ENCODE data around the gene ACTL10. TPM values are rescaled to one million over a fixed set of nuclear protein-coding genes. Genes with fewer than 3 reads are reported as not detected.
"Not testable (repeated sequence)": the region's sequence is repeated elsewhere in the genome, so short reads cannot be mapped to it uniquely, and the experiment has no call there.

ACTL10 gene
- total and polyA plus RNA-seq, 2 experiments from 2014 or later = 0.71 to 1.9 TPM

DNA sequence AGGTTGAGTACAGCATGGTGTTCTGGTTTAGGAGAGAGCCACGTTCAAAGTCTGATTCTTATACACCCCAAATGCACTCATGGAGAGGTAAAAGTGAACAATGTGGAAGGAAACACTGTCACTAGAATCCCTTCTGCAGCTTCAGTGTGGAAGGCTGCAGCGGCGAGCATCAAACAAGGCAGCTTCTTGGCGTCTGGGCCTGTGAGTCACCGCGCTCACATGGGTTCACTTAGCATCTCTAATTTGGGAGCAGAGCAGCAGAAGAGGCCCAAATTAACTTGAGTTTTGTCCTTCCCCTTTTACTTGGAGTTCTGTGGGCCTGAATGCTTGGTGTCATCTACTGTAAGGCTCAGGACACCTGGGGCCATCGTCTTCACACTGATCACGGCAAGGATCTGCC lies 30.4 kb downstream of the ACTL10 start (continued):
- no peak for TF ChIP-seq JUNB (IDR thresholded peaks at IDR 0.05; ENCODE audit: unreplicated experiment)
- no peak for TF ChIP-seq CREB1 (CRISPR knock-in tag; IDR thresholded peaks at IDR 0.05; ENCODE audit: low read depth)
- TF ChIP-seq, protein P1, sequence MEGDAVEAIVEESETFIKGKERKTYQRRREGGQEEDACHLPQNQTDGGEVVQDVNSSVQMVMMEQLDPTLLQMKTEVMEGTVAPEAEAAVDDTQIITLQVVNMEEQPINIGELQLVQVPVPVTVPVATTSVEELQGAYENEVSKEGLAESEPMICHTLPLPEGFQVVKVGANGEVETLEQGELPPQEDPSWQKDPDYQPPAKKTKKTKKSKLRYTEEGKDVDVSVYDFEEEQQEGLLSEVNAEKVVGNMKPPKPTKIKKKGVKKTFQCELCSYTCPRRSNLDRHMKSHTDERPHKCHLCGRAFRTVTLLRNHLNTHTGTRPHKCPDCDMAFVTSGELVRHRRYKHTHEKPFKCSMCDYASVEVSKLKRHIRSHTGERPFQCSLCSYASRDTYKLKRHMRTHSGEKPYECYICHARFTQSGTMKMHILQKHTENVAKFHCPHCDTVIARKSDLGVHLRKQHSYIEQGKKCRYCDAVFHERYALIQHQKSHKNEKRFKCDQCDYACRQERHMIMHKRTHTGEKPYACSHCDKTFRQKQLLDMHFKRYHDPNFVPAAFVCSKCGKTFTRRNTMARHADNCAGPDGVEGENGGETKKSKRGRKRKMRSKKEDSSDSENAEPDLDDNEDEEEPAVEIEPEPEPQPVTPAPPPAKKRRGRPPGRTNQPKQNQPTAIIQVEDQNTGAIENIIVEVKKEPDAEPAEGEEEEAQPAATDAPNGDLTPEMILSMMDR (conservative IDR thresholded peaks at IDR 0.05; ENCODE audit: low read depth in 2 of 2) = no peak
- no peak for TF ChIP-seq ZNF114 (CRISPR knock-in tag; IDR thresholded peaks at IDR 0.05)
- TF ChIP-seq, protein P2, sequence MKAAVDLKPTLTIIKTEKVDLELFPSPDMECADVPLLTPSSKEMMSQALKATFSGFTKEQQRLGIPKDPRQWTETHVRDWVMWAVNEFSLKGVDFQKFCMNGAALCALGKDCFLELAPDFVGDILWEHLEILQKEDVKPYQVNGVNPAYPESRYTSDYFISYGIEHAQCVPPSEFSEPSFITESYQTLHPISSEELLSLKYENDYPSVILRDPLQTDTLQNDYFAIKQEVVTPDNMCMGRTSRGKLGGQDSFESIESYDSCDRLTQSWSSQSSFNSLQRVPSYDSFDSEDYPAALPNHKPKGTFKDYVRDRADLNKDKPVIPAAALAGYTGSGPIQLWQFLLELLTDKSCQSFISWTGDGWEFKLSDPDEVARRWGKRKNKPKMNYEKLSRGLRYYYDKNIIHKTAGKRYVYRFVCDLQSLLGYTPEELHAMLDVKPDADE (IDR thresholded peaks at IDR 0.05) = no peak
- TF ChIP-seq ZNF331 (CRISPR knock-in tag; IDR thresholded peaks at IDR 0.05; ENCODE audit: low read depth) = no peak
- TF ChIP-seq EZH2phosphoT487 (IDR thresholded peaks at IDR 0.05; ENCODE audit: unreplicated experiment) = no peak

DNA sequence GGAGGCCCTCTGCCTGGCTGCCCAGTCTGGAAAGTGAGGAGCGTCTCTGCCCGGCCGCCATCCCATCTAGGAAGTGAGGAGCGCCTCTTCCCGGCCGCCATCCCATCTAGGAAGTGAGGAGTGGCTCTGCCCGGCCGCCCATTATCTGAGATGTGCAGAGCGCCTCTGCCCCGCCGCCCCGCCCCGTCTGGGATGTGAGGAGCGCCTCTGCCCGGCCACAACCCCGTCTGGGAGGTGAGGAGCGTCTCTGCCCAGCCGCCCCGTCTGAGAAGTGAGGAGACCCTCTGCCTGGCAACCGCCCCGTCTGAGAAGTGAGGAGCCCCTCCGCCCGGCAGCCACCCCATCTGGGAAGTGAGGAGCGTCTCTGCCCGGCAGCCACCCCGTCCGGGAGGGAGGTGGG lies 32.2 kb downstream of the ACTL10 start:
- H3K27ac Mint-ChIP-seq = not testable (repeated sequence)
- H3K9me3 Mint-ChIP-seq = peaks cover 53% of the 10 kb centered on the region

DNA sequence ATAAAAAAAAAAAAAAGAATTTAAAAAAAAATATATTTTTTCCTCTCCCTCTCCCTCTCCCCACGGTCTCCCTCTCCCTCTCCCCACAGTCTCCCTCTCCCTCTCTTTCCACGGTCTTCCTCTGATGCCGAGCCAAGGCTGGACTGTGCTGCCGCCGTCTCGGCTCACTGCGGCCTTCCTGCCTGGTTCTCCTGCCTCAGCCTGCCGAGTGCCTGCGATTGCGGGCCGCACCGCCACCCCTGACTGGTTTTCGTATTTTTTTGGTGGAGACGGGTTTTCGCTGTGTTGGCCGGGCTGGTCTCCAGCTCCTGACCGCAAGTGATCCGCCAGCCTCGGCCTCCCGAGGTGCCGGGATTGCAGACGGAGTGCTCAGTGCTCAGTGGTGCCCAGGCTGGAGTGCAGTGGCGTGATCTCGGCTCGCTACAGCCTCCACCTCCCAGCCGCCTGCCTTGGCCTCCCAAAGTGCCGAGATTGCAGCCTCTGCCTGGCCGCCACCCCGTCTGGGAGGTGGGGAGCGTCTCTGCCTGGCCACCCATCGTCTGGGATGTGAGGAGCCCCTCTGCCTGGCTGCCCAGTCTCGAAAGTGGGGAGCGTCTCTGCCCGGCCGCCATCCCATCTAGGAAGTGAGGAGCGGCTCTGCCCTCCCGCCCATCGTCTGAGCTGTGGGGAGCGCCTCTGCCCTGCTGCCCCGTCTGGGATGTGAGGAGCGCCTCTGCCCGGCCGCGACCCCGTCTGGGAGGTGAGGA lies 34.1 kb downstream of the ACTL10 start:
- H3K4me1 ChIP-seq (ENCODE audit: insufficient read depth); H3K4me2 ChIP-seq; H4K20me1 ChIP-seq (replicated peaks; ENCODE audit: insufficient read depth); H3K27me3 ChIP-seq (ENCODE audit: insufficient read depth); H3K27ac ChIP-seq (ENCODE audit: low read depth); DNase-seq (ENCODE audit: low spot score); H3K79me2 ChIP-seq (replicated peaks; ENCODE audit: insufficient read depth); H3K9me2 ChIP-seq (ENCODE audit: insufficient read depth); H3K27ac Mint-ChIP-seq; ATAC-seq; H3F3A ChIP-seq (replicated peaks; ENCODE audit: low read depth); H3K27me3 Mint-ChIP-seq (ENCODE audit: insufficient read depth, low read depth, poor library complexity); H3K36me3 ChIP-seq (ENCODE audit: insufficient read depth); H3K4me1 Mint-ChIP-seq; H3K4me3 Mint-ChIP-seq; H3K4me3 ChIP-seq; H2AFZ ChIP-seq: not testable (repeated sequence)
- peaks cover 26% of the 10 kb centered on the region for H3K36me3 Mint-ChIP-seq (ENCODE audit: low read depth)
- peaks cover 55% of the 10 kb centered on the region for H3K9me3 Mint-ChIP-seq

More for the DNA sequence above, 32.2 kb downstream of the ACTL10 start:
- H3K4me3 ChIP-seq; ATAC-seq; H3K27me3 Mint-ChIP-seq (ENCODE audit: insufficient read depth, low read depth, poor library complexity); H3K36me3 ChIP-seq (ENCODE audit: insufficient read depth); H3K9me2 ChIP-seq (ENCODE audit: insufficient read depth); H3K27me3 ChIP-seq (ENCODE audit: insufficient read depth); H3K4me3 Mint-ChIP-seq; H3F3A ChIP-seq (replicated peaks; ENCODE audit: low read depth); H3K79me2 ChIP-seq (replicated peaks; ENCODE audit: insufficient read depth); H2AFZ ChIP-seq; H3K27ac ChIP-seq (ENCODE audit: low read depth); H4K20me1 ChIP-seq (replicated peaks; ENCODE audit: insufficient read depth); H3K4me1 Mint-ChIP-seq; DNase-seq (ENCODE audit: low spot score); H3K4me2 ChIP-seq; H3K4me1 ChIP-seq (ENCODE audit: insufficient read depth): not testable (repeated sequence)
- H3K36me3 Mint-ChIP-seq (ENCODE audit: low read depth) = peaks cover 26% of the 10 kb centered on the region

Measured in GM23338 (cell line).